Measurements from ENCODE around the gene ZFP36L2. TPM values are rescaled to one million over a fixed set of nuclear protein-coding genes. Genes with fewer than 3 reads are reported as not detected.

ZFP36L2 gene
- polyA plus RNA-seq, 1 experiment: 16.0 TPM

GRCh38 chr2:43209204-43209717 lies 17.1 kb downstream of the ZFP36L2 start:
- no peaks in the 10 kb centered on the region for H3K9me3 ChIP-seq (ENCODE audit: control insufficient read depth, insufficient read depth, low read length)
- CTCF ChIA-PET: interaction anchor here (1.0 to 1.8 kb wide), 3 partner anchors 20 to 261 kb away, joined by 4 to 6 read pairs (median 5); no protein-coding TSS in a partner anchor
- H3K27me3 ChIP-seq (ENCODE audit: control insufficient read depth, insufficient read depth, low read length): no peaks in the 10 kb centered on the region
- TF ChIP-seq CTCF (IDR thresholded peaks at IDR 0.05; ENCODE audit: low read depth, low read length): no peak
- no peak for DNase-seq (ENCODE audit: low read depth, low spot score)
- POLR2A ChIA-PET: interaction anchor here (1.4 kb wide), 1 partner anchor 12 kb away, joined by 6 read pairs; no protein-coding TSS in a partner anchor
- H3K27ac ChIP-seq (ENCODE audit: low read depth, low read length): no peak overlapping the region
- no peak overlapping the region for H3K4me3 ChIP-seq (ENCODE audit: low read depth, low read length)

- DNase-seq (ENCODE audit: low read depth, low spot score): no peak
- ChIA-PET CTCF (no interaction called here), POLR2A (no interaction called here)
- Histone ChIP-seq H3K4me3 (ENCODE audit: low read depth, low read length) (no peak overlapping the region), H3K27me3 (ENCODE audit: control insufficient read depth, insufficient read depth, low read length) (no peaks in the 10 kb centered on the region), H3K27ac (ENCODE audit: low read depth, low read length) (no peak overlapping the region), H3K9me3 (ENCODE audit: control insufficient read depth, insufficient read depth, low read length) (no peaks in the 10 kb centered on the region)
- no peak for TF ChIP-seq CTCF (IDR thresholded peaks at IDR 0.05; ENCODE audit: low read depth, low read length)
Measured at GRCh38 chr2:43207553-43208300, 18.7 kb downstream of the ZFP36L2 start.

- CTCF ChIA-PET: no interaction called here
- TF ChIP-seq CTCF (IDR thresholded peaks at IDR 0.05; ENCODE audit: low read depth, low read length): no peak
- Histone ChIP-seq H3K27me3 (ENCODE audit: control insufficient read depth, insufficient read depth, low read length) (no peaks in the 10 kb centered on the region), H3K27ac (ENCODE audit: low read depth, low read length) (no peak overlapping the region), H3K9me3 (ENCODE audit: control insufficient read depth, insufficient read depth, low read length) (no peaks in the 10 kb centered on the region), H3K4me3 (ENCODE audit: low read depth, low read length) (no peak overlapping the region)
- POLR2A ChIA-PET: no interaction called here
- no peak for DNase-seq (ENCODE audit: low read depth, low spot score)
Measured at GRCh38 chr2:43206602-43207001, 19.8 kb downstream of the ZFP36L2 start.

- Histone ChIP-seq H3K27ac (ENCODE audit: low read depth, low read length) (no peak overlapping the region), H3K27me3 (ENCODE audit: control insufficient read depth, insufficient read depth, low read length) (no peaks in the 10 kb centered on the region), H3K9me3 (ENCODE audit: control insufficient read depth, insufficient read depth, low read length) (no peaks in the 10 kb centered on the region), H3K4me3 (ENCODE audit: low read depth, low read length) (no peak overlapping the region)
- TF ChIP-seq CTCF (IDR thresholded peaks at IDR 0.05; ENCODE audit: low read depth, low read length): no peak
- CTCF ChIA-PET: interaction anchor here (1.5 kb wide), 1 partner anchor 228 kb away, joined by 3 read pairs; no protein-coding TSS in a partner anchor
- POLR2A ChIA-PET: no interaction called here
- DNase-seq (ENCODE audit: low read depth, low spot score): no peak
Measured at GRCh38 chr2:43203373-43203772, 23.0 kb downstream of the ZFP36L2 start.

- H3K9me3 ChIP-seq (ENCODE audit: control insufficient read depth, insufficient read depth, low read length): no peaks in the 10 kb centered on the region
- no peaks in the 10 kb centered on the region for H3K27me3 ChIP-seq (ENCODE audit: control insufficient read depth, insufficient read depth, low read length)
- POLR2A ChIA-PET: no interaction called here
- CTCF ChIA-PET: interaction anchor here (0.6 kb wide), 1 partner anchor 24 kb away, joined by 4 read pairs; the partner anchor contains the start of gene ZFP36L2
- H3K4me3 ChIP-seq (ENCODE audit: low read depth, low read length): no peak overlapping the region
- TF ChIP-seq CTCF (IDR thresholded peaks at IDR 0.05; ENCODE audit: low read depth, low read length): no peak
- no peak for DNase-seq (ENCODE audit: low read depth, low spot score)
- H3K27ac ChIP-seq (ENCODE audit: low read depth, low read length): no peak overlapping the region
Measured at GRCh38 chr2:43202289-43202688, 24.1 kb downstream of the ZFP36L2 start.
